HG02884 (cell line): ENCODE data around the gene USP7.
A peak's percentile ranks its signal among the peaks of the same experiment; 100 is the strongest.

Source experiments
- ATAC-seq: cut with Tn5 transposase; IDR thresholded peaks from one replicate; pipeline ENCODE4 v1.9.1; 2021; ENCODE audit warnings: mild to moderate bottlenecking, moderate library complexity; ENCODE audit not compliant: unreplicated experiment

USP7 gene

DNA sequence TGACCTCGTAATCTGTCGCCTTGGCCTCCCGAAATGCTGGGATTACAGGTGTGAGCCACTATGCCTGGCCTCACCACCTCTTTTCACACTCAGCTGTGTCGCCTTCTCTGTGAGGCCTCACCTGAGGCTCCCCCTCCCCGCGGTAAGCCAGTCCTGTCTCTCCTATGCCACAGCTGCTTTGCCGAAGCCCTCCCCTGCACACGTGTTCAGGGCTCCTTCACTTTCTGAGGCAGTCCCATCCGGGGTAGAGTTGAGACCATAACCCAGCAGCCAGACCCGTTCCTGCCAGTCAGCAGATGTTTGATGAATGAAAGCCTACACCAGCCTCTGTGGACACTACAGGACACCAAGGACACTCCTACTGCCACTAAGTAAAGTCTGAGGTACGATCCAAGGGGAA, 10.6 kb downstream of the USP7 start:
- ATAC-seq, result no peak

DNA sequence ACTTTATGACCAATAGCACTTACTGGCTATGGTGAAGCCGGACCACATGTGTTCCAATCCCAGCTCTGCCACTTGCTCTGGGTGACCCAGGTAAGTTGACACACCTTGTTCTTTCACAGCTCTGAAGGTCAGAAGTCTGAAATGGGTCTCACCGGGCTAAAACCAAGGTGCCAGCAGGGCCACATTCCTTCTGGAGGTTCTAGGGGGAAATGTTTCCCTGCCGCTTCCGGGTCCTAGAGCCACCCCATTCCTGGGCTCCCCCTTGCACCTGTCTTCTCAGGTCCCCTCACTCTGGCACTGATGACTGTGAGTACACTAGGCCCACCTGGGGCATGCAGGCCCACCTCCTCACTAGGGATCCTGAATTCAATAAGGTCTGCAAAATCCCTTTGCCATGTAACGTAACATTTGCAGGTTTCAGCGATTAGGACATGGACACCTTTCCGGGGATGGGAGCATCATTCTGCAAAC, 11.4 kb downstream of the USP7 start:
- ATAC-seq, result no peak

- ATAC-seq, result no peak
Measured at GRCh38 chr16:8951447-8952280, 12.0 kb downstream of the USP7 start.

DNA sequence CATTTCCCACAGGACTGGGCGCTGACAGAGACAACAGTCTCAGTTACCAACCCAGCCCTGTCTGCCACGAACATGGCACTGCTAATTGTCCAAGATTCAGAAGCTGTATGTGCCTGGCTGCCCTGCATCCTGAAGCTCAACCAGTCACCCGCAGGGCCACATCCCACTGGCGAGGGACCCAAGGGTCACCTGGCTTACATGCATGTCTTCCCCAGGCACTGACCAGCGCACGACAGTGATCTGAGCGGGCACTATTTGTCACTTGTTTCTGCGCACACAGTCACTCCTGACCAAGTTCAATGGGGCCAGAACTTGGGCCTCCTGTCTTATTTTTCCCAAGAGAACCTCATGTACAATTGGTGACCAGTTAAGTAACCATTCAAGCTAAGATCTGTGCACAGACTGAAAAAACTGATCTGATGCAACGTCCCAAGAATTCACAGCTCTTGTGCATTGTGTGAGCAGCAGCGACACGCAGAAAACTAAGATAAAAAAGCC, 13.1 kb downstream of the USP7 start:
- no peak for ATAC-seq

GRCh38 chr16:8949536-8950418, 13.9 kb downstream of the USP7 start:
- no peak for ATAC-seq

DNA sequence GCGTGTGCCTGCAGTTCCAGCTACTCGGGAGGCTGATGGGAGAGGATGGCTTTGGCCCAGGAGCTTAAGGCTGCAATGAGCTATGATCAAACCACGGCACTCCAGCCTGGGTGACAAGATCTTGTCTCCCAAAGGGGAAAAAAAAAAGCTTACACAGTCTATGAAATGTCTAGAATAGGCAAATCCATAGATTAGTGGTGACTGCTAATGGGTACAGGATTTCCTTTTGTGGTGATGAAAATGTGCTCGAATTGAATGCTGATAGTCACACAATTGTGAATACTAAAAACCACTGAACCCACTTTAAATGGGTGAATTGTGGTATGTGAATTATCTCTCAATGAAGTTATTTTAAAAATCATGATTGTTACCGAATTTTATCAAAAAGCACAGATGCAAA, 14.9 kb downstream of the USP7 start:
- ATAC-seq, result no peak

DNA sequence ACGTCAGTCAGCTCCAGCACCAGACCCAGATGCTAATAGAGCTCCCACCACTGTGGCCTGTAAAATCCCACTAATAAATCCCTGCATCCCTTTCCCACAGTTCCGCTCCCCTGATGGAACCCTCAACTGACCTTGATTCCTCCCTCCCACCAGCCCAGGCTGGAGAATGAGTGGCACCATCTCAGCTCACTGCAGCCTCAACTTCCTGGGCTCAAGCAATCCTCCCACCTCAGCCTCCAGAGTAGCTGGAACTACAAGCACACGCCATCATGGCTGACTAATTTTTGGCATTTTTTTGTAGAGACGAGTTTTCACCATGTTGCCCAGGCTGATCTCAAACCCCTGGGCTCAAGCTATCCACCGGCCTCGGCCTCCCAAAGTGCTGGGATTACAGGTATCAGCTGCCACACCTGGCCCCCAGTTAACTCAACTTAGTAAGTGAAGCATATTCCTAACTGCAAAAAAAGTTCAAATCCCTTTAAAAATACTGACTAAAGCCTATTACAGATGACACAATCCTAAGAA, 15.6 kb downstream of the USP7 start:
- no peak for ATAC-seq

- peak; percentile 37 for ATAC-seq
Measured at GRCh38 chr16:8946544-8946943, 17.2 kb downstream of the USP7 start.

DNA sequence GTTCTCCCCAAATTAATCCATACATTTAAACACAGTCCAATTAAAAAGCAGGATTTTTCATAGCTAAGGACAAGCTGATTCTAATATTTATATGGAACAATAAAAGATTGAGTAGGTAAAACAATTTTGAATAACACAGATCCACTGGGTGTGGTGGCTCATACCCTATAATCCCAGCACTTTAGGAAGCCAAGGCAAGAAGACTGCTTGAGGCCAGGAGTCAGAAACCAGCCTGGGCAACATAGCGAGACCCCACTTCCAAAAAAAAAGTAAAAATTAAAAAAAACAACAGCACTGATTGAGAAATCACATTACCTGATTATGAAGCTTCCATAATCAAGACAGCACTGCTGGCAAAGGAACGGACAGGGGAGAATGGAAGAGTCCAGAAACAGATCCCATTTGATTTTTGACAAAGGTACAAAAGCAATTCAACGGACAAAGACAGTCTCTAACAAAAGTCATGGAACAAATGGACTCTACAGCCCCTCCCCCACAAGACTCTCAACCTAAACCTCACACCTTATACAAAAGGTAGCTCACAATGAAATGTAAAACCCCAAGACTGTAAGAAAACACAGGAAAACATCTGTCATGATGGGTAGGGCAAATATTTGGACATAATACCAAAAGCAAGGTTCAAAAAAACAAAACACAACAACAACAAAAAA, 17.9 kb downstream of the USP7 start:
- no peak for ATAC-seq

GRCh38 chr16:8943966-8944759, 19.5 kb downstream of the USP7 start:
- peak; percentile 59 for ATAC-seq

GRCh38 chr16:8943001-8943763, 20.5 kb downstream of the USP7 start:
- no peak for ATAC-seq

- no peak for ATAC-seq
Measured at GRCh38 chr16:8941718-8942344, 21.9 kb downstream of the USP7 start.

DNA sequence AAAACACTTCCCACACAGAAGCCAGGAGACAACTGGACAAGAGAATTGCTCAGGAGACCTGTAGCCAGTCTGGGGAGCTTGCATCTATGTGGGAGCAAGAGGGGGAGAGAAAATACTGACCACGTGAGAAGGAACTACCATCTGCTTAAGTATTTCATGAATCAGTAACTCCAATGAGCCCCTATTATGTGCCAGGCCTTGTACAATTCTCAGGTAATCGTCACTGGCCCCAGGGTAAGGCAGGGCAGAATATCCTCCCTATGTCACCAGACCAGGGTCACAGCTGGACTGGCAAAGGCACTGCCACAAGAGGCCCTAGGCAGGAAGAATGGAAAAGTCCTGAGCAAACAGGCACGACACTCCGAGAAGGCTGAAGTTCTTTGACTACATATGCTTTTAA, 25.9 kb downstream of the USP7 start:
- ATAC-seq, result no peak

DNA sequence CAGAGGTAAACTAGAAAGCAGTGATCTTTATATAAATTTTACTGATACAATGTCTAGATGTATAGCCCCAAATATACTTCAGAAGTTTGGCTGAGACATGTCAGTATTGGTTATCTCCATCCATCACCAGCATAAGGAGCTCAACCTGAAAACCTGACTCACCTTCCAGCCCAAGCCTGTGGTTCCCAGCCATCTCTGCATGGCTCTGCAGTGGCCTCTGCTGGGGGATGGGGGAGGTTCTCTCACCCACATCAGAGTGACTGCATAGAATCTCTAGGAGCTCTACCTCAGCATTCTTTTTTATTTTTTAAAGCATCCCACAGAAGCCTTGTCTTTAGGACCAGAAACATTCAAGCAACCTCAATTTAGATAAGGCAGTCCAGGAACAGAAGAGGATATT, 27.3 kb downstream of the USP7 start:
- ATAC-seq, result peak; percentile 89

DNA sequence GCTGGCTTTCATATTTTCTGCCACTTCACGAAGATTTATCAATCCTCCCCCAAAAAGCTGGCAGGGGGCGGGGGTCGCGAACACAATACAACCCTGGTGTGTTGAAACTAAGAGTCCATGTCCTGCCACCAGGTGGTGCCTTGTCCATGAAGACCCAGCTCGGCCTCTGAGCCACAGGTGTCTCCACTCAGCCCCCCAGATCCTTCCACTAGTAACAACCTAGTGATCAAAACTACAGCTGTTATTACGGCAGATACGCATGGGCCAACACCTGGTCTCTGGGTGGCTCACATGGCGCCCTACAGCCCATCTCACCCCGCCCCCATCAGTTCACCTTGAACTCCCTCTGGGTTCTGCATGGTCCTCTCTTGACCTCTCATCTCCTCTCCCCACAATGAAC, 27.7 kb downstream of the USP7 start:
- peak; percentile 8 for ATAC-seq

DNA sequence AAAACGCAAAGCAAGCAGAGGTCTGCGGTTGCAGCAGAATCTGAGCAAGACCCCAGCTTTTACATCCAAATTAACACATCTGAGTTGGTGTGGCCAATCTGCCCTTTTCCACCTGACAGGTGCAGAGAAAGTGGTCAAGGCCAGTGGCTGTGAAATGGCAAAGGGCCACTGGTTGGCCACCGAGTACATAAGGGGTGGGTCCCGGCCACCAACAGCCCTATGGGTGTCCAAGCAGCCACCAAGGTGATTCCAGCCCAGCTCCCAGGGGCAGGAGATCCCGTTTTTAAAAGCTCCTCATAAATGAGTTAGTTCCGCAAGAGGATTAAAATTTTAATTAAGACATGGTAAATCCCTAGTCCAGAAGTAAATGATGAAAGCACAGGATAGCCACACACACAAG, 29.1 kb downstream of the USP7 start:
- no peak for ATAC-seq

- no peak for ATAC-seq
Measured at GRCh38 chr16:8931859-8932258, 31.8 kb downstream of the USP7 start.

GRCh38 chr16:8929086-8929748, 34.5 kb downstream of the USP7 start:
- no peak for ATAC-seq
